Measurements from ENCODE around the gene NPAS1.

GRCh38 chr19:46975925-46976782 lies 43.5 kb upstream of the NPAS1 start:
- TF ChIP-seq CTCF (IDR thresholded peaks at IDR 0.05) (no peak), POLR2A (IDR thresholded peaks at IDR 0.05) (no peak)

Measured in Peyer's patch (tissue), 4 donors.